ENCODE measurements around the gene DCUN1D1.
A peak's percentile ranks its signal among the peaks of the same experiment; 100 is the strongest.

DCUN1D1 gene

DNA sequence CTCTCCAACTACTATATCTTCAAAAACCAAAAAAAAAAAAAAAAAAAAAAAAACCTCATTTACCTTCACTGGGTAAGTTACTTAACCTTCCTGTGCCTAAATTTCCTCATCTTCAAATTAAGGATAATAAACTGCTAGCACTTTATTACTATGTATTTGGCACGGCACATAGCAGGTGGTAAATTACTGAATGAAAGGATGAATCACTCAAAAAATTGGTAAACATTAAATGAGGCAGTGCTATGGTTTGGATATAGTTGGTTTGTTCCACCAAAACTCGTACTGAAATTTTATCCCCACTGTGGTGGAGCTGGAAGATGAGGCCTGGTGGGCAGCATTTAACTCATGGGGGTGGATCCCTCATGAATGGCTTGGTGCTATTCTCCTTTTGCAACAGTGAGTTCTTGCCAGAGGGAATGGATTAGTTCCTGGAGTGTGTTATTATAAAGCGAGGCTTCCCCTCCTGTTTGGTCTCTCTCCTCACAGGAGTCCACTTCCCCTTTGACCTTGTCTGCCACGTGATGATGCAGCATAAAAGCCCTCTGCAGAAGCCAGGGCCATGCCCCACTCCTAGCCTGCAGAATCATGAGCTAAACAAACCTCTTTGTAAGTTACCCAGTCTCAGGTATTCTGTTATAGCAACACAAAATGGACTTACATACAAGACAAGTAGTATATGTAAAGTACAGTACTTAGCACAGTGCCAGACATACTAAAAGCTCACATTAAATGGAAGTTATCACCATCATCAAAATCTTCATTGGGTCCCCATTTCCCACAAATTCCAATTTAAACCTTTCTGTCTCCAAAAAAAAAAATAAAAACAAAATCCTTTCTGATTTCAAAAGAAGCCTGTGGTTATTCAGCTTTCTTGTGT, 20.6 kb downstream of the DCUN1D1 start:
- H3K36me3 ChIP-seq (ENCODE audit: control insufficient read depth, insufficient read depth, low read length), result no peaks in the 10 kb centered on the region
- no peaks in the 10 kb centered on the region for H3K9me3 ChIP-seq (ENCODE audit: control insufficient read depth, low read length)
- peaks cover 10% of the 10 kb centered on the region for H3K4me1 ChIP-seq (ENCODE audit: control insufficient read depth, insufficient read depth, low read length)
- no peak overlapping the region for H3K4me3 ChIP-seq (ENCODE audit: insufficient read depth, low read depth, low read length)
- H3K27ac ChIP-seq (ENCODE audit: insufficient read depth, low read depth, low read length, poor library complexity, severe bottlenecking), result peak overlapping the region; percentile 38
- no peaks in the 10 kb centered on the region for H3K27me3 ChIP-seq (ENCODE audit: control insufficient read depth, insufficient read depth, low read length, poor library complexity, severe bottlenecking)
- 21 to 31% methylated on average over 4 of the region's 4 CpGs for WGBS, 2 experiments

DNA sequence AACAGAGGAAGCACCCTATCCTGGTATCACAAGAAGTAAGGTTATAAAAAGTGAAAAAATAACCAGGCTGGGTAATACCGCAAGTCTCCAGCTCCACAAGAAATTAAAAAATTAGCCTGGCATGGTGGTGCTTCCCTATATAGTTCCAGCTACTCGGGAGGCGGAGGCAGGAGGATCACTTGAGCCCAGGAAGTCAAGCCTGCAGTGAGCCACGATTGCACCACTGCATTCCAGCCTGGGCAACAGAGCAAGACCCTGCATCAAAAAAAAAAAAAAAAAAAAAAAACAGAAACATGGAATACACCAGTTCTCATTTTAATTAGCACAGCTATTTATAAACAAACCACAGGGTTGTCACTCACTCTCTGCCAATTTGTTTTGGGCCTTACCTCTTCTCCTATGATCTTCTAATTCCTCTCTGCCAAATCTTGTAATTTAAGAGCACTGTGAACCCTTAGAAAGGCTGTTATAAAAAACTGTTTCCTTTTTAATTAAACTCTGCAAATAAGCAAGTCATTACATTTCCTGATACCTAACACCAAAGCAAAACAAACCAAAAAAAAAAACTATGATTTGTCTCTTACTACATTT, 22.6 kb downstream of the DCUN1D1 start:
- WGBS, 2 experiments, result 93 to 94% methylated on average over 4 of the region's 4 CpGs
- no peaks in the 10 kb centered on the region for H3K27me3 ChIP-seq (ENCODE audit: control insufficient read depth, insufficient read depth, low read length, poor library complexity, severe bottlenecking)
- no peak overlapping the region for H3K27ac ChIP-seq (ENCODE audit: insufficient read depth, low read depth, low read length, poor library complexity, severe bottlenecking)
- H3K4me3 ChIP-seq (ENCODE audit: insufficient read depth, low read depth, low read length), result no peak overlapping the region
- H3K36me3 ChIP-seq (ENCODE audit: control insufficient read depth, insufficient read depth, low read length), result peaks cover 4% of the 10 kb centered on the region
- H3K4me1 ChIP-seq (ENCODE audit: control insufficient read depth, insufficient read depth, low read length), result peaks cover 10% of the 10 kb centered on the region
- no peaks in the 10 kb centered on the region for H3K9me3 ChIP-seq (ENCODE audit: control insufficient read depth, low read length)

DNA sequence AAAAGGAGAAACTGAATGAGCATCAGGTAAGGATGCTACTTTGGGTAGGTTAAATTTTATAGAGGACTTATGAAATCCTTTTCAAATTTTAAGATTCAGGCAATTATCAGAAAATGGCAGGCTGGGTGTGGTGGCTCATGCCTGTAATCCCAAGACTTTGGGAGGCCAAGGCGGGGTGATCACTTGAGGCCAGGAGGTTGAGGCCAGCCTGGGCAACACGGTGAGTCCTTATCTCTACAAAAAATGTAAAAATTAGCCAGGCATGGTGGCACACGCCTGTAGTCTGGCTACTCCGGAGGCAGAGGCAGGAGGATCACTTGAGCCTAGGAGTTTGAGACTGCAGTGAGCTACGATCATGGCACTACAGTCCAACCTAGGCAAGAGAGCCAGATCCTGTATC, 23.1 kb downstream of the DCUN1D1 start:
- H3K27me3 ChIP-seq (ENCODE audit: control insufficient read depth, insufficient read depth, low read length, poor library complexity, severe bottlenecking), result no peaks in the 10 kb centered on the region
- H3K36me3 ChIP-seq (ENCODE audit: control insufficient read depth, insufficient read depth, low read length), result peaks cover 9% of the 10 kb centered on the region
- WGBS, 2 experiments, result 94 to 96% methylated on average over 5 of the region's 5 CpGs
- H3K27ac ChIP-seq (ENCODE audit: insufficient read depth, low read depth, low read length, poor library complexity, severe bottlenecking), result no peak overlapping the region
- peaks cover 10% of the 10 kb centered on the region for H3K4me1 ChIP-seq (ENCODE audit: control insufficient read depth, insufficient read depth, low read length)
- no peaks in the 10 kb centered on the region for H3K9me3 ChIP-seq (ENCODE audit: control insufficient read depth, low read length)
- H3K4me3 ChIP-seq (ENCODE audit: insufficient read depth, low read depth, low read length), result no peak overlapping the region

DNA sequence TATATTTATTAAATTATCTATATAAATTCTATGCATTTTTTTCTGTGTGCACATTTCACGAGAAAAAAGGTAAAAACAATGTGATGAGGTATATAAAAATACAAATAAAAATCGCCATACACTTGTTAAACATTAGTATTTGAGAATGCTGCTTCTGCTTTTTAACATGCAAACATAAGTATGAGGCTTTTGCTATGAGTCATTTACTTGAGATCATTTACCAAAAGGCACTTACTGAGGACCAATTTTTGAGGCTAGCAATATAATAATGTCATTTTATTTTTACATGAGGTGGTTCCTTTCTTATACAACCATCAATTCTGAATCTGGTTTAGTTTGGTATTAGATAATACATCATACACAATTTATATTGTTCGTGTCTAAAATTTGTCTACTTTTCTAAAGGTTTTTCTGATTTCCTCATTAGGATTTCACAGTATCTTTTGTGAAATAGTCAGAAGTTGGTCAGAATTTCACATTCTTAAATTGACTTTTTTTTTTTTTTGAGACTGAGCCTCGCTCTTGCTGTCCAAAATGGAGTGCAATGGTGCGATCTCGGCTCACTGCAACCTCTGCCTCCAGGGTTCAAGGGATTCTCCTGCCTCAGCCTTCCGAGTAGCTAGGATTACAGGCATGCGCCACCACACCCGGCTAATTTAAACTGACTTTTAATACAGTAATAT, 25.6 kb downstream of the DCUN1D1 start:
- 83 to 92% methylated on average over 7 to 8 of the region's 9 CpGs for WGBS, 2 experiments
- H3K4me1 ChIP-seq (ENCODE audit: control insufficient read depth, insufficient read depth, low read length), result peaks cover 7% of the 10 kb centered on the region
- no peak overlapping the region for H3K4me3 ChIP-seq (ENCODE audit: insufficient read depth, low read depth, low read length)
- H3K27ac ChIP-seq (ENCODE audit: insufficient read depth, low read depth, low read length, poor library complexity, severe bottlenecking), result no peak overlapping the region
- H3K27me3 ChIP-seq (ENCODE audit: control insufficient read depth, insufficient read depth, low read length, poor library complexity, severe bottlenecking), result no peaks in the 10 kb centered on the region
- no peaks in the 10 kb centered on the region for H3K9me3 ChIP-seq (ENCODE audit: control insufficient read depth, low read length)
- peaks cover 12% of the 10 kb centered on the region for H3K36me3 ChIP-seq (ENCODE audit: control insufficient read depth, insufficient read depth, low read length)

DNA sequence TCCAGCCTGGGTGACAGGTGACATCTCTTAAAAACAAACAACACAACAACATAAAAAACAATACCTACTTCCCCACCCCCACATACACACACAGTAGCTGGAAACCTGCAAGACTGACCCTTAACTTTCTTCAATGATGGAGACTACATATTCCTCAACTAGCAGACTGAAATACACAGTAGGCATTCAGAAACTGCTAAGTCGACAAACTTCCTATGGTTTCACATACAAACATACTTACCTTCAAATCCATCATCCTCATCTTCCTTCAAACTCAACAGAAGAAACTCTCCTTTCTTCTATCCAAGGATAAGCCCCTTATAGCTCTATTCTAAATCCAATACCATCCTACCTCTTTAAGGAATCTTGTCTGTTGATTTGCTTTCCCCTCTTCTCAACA, 30.6 kb downstream of the DCUN1D1 start:
- H3K27me3 ChIP-seq (ENCODE audit: control insufficient read depth, insufficient read depth, low read length, poor library complexity, severe bottlenecking), result no peaks in the 10 kb centered on the region

DNA sequence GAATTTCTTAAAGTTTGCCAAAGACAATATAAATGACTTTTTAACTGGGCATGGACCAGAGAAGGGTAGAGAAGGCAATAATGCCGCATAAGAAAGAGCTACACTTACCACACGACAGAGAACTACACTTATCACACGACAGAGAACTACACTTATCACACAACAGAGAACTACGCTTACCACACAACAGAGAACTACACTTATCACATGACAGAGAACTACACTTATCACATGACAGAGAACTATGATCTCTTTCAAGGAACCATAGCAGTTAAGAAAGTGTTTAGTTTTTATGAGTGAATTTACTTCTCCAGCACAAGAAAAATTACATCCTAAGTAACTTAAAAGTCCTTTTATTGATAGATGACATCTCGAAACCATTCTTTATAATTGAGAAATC, 32.0 kb downstream of the DCUN1D1 start:
- Histone ChIP-seq H3K4me1 (ENCODE audit: control insufficient read depth, insufficient read depth, low read length) (no peaks in the 10 kb centered on the region), H3K4me3 (ENCODE audit: insufficient read depth, low read depth, low read length) (no peak overlapping the region), H3K36me3 (ENCODE audit: control insufficient read depth, insufficient read depth, low read length) (peaks cover 26% of the 10 kb centered on the region), H3K9me3 (ENCODE audit: control insufficient read depth, low read length) (no peaks in the 10 kb centered on the region), H3K27me3 (ENCODE audit: control insufficient read depth, insufficient read depth, low read length, poor library complexity, severe bottlenecking) (no peaks in the 10 kb centered on the region), H3K27ac (ENCODE audit: insufficient read depth, low read depth, low read length, poor library complexity, severe bottlenecking) (no peak overlapping the region)
- WGBS, 2 experiments, result 89 to 99% methylated on average over 4 to 5 of the region's 5 CpGs

More for the DNA sequence above, 30.6 kb downstream of the DCUN1D1 start:
- Histone ChIP-seq H3K4me1 (ENCODE audit: control insufficient read depth, insufficient read depth, low read length) (no peaks in the 10 kb centered on the region), H3K36me3 (ENCODE audit: control insufficient read depth, insufficient read depth, low read length) (peaks cover 24% of the 10 kb centered on the region), H3K27ac (ENCODE audit: insufficient read depth, low read depth, low read length, poor library complexity, severe bottlenecking) (no peak overlapping the region), H3K4me3 (ENCODE audit: insufficient read depth, low read depth, low read length) (no peak overlapping the region), H3K9me3 (ENCODE audit: control insufficient read depth, low read length) (no peaks in the 10 kb centered on the region)
- 89 to 95% methylated on average over 1 of the region's 1 CpG for WGBS, 2 experiments

DNA sequence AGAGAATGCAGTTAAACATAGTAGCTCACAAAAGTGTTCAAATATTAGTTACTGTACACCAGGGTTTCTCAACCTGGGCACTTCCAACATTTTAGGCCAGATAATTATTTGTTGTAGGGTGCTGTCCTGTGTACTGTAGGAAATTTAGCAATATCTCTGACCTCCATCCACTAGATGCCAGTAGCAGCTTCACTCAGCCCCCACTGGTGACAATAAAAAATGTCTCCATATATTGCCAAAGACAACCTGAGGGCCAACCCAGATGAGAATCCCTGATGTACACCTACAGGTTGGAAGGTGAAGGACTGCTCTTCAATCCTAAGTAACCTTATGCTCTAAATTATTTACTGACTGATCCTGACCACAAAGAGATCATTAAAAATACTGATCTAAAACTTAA, 32.5 kb downstream of the DCUN1D1 start:
- Histone ChIP-seq H3K9me3 (ENCODE audit: control insufficient read depth, low read length) (no peaks in the 10 kb centered on the region), H3K27me3 (ENCODE audit: control insufficient read depth, insufficient read depth, low read length, poor library complexity, severe bottlenecking) (no peaks in the 10 kb centered on the region), H3K36me3 (ENCODE audit: control insufficient read depth, insufficient read depth, low read length) (peaks cover 24% of the 10 kb centered on the region), H3K4me3 (ENCODE audit: insufficient read depth, low read depth, low read length) (no peak overlapping the region), H3K4me1 (ENCODE audit: control insufficient read depth, insufficient read depth, low read length) (no peaks in the 10 kb centered on the region), H3K27ac (ENCODE audit: insufficient read depth, low read depth, low read length, poor library complexity, severe bottlenecking) (no peak overlapping the region)

DNA sequence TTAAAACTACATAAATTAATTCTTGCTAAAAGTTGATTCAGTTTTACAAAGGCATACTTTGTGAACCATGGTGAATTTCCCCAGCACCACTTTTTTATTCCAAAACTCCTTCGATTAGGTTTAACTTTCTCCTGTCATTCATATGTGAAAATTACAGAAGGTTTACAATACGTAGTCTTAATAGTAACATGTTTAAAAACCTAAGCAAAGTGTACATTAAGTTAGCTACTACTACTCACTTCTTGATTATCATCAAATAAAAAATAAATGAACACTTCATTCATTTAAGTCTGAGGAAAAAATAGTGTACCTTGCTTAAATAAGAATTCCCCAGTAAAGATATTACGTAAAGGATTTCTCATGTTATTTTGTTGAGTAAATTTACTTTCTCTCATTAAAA, 38.6 kb downstream of the DCUN1D1 start:
- Histone ChIP-seq H3K27ac (ENCODE audit: insufficient read depth, low read depth, low read length, poor library complexity, severe bottlenecking) (no peak overlapping the region), H3K36me3 (ENCODE audit: control insufficient read depth, insufficient read depth, low read length) (peaks cover 10% of the 10 kb centered on the region), H3K9me3 (ENCODE audit: control insufficient read depth, low read length) (no peaks in the 10 kb centered on the region), H3K27me3 (ENCODE audit: control insufficient read depth, insufficient read depth, low read length, poor library complexity, severe bottlenecking) (no peaks in the 10 kb centered on the region), H3K4me3 (ENCODE audit: insufficient read depth, low read depth, low read length) (no peak overlapping the region), H3K4me1 (ENCODE audit: control insufficient read depth, insufficient read depth, low read length) (no peaks in the 10 kb centered on the region)
- 97% methylated on average over 2 of the region's 3 CpGs; no CpG with 5 or more reads in 1 of the 2 experiments for WGBS, 2 experiments

DNA sequence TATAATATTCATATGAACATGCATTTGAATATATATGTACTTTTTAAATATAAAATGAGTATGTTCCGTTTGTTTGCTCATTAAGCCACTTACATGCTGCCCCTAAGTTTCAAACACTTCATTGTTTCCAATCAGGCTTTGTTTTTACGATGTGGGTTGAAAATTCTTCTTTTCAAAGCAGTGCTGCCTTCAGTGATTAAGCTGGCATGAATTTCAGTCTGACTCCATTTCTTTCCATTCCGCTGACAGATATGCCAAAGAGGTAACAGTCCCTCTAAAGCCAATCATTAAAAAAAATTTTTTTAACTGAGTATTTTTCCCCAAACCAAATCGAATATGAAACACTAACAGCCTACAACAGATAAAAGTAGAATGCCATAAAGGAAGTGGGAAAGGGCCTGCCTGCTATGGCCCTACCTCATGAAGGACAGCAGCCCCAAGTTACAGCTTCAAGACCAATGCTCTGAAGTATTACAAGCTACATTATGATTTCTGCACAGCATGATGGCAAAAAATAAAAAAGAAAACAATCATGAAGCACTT, 40.0 kb downstream of the DCUN1D1 start:
- no peak overlapping the region for H3K27ac ChIP-seq (ENCODE audit: insufficient read depth, low read depth, low read length, poor library complexity, severe bottlenecking)

More for the DNA sequence above, 40.0 kb downstream of the DCUN1D1 start:
- H3K9me3 ChIP-seq (ENCODE audit: control insufficient read depth, low read length), result no peaks in the 10 kb centered on the region
- no peak overlapping the region for H3K4me3 ChIP-seq (ENCODE audit: insufficient read depth, low read depth, low read length)
- WGBS, 2 experiments, result 83 to 89% methylated on average over 3 to 4 of the region's 4 CpGs
- no peaks in the 10 kb centered on the region for H3K27me3 ChIP-seq (ENCODE audit: control insufficient read depth, insufficient read depth, low read length, poor library complexity, severe bottlenecking)
- H3K4me1 ChIP-seq (ENCODE audit: control insufficient read depth, insufficient read depth, low read length), result no peaks in the 10 kb centered on the region
- peaks cover 4% of the 10 kb centered on the region for H3K36me3 ChIP-seq (ENCODE audit: control insufficient read depth, insufficient read depth, low read length)

Data from ectodermal cell (in vitro differentiated cells).